Measurements from ENCODE around the gene SLC38A11.

The SLC38A11 gene

DNA sequence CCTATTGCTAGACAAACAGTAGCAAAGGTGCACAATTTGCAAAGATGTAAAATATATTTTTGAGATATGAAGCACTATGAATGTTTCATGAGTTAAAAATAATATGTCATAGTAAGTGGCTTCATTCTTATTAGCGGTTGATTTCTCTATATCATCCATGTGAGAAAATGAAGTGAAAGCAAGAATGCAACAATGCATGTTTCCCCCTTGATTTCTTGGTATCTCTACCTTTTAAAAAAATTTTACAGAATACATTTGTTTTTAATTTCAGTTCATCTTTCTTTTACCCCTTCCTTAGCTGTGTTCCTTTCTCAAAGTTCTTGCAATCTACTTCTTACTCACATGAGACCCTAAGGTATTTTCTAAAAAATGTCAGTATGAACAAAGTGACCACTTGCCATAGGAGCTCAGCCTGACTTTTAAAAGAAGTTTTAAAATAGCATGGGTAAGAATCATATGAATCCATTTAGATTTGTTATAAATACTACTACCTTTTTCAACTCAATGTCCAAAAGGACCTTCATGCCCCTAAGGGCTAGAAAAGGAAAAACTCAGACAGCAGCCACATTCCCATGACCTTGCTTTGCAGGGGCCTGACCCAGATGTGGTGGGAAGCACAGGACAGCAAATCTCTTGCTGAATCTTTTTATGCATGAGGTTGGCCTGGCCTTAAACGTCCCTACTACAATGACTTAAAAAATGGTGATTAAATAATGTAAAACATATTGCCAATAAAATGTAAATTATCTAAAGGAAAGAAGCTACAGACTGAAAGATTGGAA is 14.8 kb upstream of the SLC38A11 start:
- DNase-seq = no peak

DNA sequence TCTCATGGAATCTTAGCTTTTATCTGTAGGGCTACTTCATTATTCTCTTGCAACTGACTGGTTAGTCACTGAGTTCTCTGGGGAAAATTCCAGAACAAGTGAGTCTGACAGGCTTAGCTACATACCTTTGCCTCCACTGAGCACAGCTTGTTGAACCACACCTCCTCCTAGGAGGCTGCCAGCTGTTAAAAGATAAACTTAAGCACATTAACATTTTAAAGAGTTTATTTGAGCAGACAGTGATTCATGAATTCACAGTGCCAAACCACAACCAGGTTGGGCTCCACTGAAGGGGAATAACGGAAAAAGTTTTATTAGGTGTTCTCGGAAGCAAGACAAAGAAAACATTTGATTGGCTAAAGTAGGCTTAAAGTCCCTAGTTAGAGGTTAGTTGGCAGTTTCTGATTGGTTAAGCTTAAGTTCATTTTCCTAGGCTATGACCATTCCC is 12.5 kb upstream of the SLC38A11 start:
- no peak for DNase-seq

GRCh38 chr2:164967361-164967760 is 12.0 kb upstream of the SLC38A11 start:
- DNase-seq = no peak

DNA sequence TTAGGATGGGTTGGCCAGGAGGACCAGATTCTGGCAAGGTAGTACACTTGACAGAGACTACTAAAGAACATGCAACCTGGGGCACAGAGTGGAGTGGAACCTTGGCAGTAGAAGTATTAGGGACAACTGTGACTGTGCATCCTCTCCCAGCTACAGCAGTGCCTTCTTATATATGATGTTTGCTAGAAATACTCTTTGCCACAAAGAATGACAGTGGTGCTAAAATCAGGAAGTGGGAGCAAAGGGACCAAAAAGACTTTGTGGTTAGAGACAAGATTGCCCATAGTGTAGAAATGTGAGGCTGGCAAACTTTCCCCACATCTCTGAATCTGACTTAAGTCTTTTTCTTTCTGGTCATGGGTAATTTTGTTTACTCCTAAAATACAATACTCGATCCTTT is 9.4 kb upstream of the SLC38A11 start:
- DNase-seq = no peak

DNA sequence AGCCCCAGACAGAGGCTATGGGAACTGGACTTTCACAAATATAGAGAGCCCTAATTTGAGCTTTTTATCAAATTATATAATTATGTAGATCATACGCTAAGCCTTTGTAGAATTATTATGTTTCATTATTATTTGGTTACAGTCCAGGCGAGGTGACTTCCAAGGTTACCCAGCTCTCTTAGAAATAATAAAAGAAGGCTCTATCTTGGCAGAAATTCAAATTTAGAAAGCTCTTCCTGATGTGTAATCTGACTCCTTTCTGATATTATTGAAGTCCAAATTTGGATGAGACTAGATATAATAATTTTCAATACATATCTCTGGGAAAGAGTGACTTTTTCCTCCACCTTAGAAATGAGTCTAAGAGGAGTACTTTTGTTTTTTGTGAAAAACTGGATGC is 4.8 kb upstream of the SLC38A11 start:
- no peak for DNase-seq

GRCh38 chr2:164954186-164954585 is 1.1 kb downstream of the SLC38A11 start:
- DNase-seq = no peak

DNA sequence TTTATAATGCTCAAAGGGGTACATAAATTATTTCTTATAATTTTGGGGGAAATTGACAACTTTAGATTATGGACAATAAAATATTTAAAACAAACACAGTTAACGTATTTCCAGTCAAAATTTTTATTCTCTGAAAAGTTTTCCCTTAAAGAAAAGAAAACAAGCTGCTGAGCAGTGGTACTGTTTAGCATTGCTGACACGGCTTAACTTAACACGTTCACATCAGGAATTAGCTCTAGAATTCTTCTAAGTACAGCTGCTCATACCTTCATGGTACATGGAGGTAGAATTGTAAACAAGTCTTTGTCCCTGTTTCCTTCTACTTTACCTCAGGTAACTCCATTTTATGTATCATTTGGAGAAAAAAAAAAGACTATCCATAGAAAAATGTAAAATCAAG is 2.0 kb downstream of the SLC38A11 start:
- DNase-seq = no peak

DNA sequence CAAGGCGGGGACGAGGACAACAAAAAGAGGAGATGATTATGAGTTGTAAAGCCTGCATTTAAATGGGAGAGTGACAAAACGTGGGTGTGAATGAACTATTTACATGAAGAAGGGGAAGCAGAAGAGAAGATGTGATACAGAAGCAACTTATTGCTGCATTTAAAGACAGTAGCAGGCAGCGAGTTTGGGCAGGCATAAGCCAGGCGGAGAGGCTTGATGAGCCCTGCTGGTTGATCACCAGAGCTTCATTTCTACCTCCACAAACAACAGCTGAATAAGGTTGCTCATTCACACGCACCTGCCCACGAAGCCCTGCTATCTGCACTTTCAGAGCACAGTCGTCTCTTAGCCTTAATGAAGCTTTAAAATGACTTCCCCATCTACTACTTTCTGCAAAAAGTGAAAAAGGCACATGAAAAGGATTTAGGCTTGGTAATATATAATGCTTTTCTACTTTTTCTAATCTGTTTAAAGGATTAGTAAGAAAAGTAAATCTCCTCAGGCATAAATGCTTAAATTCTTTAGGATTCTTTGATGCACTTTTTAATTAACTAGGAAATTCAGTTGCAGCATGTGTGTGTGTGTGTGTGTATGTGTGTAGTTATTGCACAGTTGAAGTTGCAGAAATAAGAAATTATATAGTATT is 3.1 kb downstream of the SLC38A11 start:
- DNase-seq = no peak

- DNase-seq = no peak
These were observed 6.8 kb downstream of the SLC38A11 start for GRCh38 chr2:164948540-164948939.

DNA sequence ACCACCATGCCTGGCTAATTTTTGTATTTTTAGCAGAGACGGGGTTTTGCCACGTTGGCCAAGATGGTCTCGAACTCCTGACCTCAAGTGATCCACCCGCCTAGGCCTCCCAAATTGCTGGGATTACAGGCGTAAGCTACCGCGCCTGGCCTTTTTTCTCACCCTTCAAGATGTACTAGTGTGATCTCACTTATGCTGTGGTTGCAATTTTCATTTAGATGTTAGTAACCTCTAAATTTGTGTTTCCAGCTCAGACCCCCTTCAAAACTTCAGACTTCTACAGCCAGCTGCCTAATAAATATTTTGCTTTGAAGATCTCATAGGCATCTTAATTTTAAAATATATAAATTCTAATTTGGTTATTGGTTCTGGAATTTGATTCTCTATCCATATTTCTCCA is 8.0 kb downstream of the SLC38A11 start:
- no peak for DNase-seq

GRCh38 chr2:164943289-164943688 is 12.0 kb downstream of the SLC38A11 start:
- DNase-seq = no peak

DNA sequence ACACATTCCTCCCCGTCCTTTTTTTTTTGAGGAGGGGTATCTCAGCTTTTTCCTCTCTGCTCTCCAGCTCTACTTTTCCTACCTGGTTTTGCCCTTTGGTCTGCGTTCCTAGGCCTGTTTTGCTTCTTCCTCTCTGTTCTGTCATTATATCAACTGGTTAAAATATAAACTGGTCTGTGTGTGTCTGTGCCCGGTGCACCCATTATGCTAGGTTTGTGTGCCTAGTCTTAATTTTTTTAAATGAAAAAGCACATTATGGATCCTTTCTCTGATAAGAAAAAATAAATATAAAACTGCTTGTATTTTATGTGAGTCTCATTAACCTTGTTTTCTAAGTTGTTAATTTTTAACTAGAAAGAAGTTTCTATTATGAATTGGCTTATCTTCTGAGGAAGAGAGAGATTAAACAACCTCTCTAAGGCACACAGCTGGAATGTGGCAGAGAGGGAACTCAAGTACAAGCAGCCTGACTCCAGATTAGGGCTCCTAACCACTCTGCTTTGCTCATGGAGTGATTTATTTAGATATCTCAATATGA is 17.4 kb downstream of the SLC38A11 start:
- DNase-seq = no peak

DNA sequence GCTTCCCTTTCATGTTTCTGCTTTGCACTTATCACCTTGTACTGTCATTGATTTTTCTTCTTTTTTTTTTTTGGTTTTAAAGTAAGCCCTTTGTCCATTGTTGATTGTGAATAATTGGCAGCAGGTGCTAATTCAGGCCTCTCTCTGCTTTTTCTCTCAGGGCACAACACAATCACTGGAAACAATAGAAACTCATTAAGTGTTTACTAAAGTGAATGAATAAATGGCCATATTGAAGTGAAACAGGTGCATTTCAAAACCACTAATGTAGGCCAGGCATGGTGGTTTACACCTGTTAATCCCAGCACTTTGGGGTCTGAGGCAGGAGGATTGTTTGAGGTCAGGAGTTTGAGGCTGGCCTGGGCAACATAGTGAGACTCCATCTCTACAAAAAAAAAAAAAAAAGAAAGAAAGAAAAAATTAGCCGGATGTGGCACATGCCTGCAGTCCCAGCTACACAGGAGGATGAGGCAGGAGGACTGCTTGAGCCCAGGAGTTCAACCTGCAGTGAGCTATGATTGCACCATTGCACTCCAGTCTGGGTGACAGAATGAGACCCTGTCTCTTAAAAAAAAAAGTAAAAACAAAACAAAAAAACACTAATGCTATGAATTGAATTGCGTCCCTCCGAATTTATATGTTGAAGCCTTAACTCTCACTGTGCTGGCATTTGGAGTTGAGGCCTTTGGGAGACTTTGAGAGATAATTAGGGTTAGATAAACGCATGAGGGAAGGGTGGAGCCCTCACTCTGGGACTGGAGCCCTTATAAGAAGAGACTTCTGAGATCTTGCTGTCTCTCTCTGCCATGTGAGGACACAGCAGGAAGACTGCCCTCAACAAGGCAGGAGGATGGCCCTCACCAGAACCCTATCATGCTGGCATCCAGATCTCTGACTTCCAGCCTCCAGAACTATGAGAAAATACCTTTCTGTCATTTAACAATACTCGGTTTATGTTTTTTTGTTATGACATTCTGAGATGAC is 19.9 kb downstream of the SLC38A11 start:
- DNase-seq = no peak

DNA sequence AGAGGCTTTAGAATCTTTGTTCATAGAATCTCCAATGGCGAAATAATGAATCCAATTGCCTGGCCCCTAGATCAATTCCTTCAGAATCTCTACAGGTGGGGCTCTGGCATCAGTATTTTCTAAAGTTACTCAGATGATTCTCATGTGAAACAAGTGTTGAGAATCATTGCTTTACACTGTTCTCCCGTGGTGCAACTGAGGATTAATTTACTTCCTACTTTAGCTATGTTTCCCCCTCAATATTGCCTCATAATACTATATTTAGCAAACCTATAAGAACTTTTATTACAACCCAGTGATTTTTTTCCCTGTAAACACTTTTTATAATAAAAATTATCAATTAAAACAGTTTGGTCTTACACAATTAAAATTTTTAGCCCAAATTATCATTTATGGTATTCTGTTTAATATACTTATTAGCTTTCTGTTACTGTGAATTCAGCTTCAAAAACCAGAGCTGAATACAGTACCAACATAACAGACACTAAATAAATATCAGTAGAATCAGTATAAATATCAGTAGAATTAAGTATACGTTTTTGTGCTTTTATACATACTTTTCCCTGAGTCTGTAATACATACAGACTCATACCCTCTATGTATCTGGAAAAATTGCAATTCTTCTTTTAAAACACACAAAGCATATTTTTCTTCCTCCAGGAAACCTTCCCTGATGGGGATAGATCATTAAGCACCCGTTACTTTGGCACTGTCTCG is 20.8 kb downstream of the SLC38A11 start:
- DNase-seq = no peak

GRCh38 chr2:164933671-164934189 is 21.6 kb downstream of the SLC38A11 start:
- DNase-seq = no peak

DNA sequence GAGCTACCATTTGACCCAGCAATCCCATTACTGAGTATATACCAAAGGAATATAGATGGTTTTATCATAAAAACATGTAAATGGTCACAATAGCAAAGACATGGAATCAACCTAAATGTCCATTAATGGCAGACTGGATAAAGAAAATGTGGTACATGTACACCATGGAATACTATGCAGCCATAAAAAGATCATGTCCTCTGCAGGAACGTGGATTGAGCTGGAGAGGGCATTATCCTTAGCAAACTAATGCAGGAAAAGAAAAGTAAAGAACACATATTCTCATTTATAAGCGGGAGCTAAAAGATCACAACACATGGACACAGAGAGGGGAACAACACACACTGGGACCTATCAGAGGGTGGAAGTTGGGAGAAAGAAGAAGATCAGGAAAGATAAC is 22.9 kb downstream of the SLC38A11 start:
- DNase-seq = no peak

DNA sequence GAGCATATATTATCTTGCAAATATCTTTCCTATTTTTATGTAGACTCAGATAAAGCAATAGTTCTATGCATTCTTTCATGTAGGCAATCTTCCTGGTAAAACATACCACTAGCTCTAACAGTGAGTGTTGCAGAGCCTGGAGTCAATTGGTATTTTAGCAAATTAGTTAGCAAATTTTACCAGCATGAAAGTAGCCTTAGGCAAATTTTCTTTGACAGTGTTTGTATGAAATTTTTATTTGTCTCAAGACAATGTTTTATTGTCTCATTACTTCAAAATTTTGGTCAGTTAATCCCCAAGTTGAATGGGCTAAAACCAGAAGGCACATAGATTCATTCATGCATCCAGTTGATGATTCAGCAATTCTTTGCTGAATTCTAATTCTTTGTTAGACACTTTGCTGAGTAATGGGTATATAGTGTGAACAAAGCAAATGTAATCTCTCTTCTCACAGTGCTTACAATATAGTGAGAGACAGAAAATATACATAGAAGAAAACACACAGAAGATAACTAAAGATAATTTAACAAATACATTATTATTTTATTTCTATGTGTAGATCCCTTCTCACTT is 27.1 kb downstream of the SLC38A11 start:
- no peak for DNase-seq

DNA sequence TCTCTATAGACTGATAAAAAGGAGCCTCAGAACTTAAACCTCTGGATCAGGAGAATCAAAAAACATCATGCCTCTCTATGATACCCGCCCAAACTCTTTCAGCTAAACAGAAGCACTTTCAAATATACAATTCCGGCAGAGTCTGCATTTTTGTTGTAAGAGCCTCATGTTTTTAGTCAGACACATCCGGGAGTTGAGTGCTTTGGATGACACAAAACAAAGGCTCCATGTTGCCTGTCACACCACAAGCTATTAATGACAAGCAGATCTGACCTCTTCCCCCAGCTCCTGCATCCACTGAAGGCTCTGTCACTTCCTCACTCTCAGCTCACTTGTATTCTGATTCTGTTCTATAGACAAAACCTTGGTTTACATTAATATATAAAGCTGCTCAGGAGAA is 33.2 kb downstream of the SLC38A11 start:
- no peak for DNase-seq

GRCh38 chr2:164920430-164920829 is 34.9 kb downstream of the SLC38A11 start:
- no peak for DNase-seq

DNA sequence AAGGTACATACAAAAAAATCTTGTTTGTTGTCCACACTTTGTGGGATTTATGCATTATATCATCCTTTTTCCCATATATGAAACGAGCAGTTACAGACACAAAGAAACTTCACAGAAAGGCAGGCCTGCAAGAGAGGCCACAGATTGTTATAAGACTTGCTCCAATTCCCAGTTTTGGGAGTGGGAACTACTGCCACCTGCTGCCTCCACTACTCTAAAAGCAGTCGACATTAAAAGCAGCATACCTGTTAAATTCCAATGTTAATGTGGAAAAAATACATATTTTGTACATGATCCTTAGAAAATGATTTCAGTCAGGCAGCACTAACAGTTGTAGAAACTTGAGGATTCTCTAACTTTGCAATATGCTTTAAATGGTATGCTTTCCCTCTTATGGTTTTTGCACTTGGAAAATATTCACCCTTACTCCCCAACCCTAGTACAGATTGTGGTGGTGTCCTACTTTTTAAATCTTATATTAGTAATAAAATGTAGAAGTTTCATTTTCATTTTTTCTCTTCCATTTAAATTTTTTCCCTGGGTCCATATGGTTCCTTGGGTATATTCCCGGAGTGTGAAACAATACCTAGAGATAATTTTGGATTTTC is 37.9 kb downstream of the SLC38A11 start:
- DNase-seq = peak; percentile 12

DNA sequence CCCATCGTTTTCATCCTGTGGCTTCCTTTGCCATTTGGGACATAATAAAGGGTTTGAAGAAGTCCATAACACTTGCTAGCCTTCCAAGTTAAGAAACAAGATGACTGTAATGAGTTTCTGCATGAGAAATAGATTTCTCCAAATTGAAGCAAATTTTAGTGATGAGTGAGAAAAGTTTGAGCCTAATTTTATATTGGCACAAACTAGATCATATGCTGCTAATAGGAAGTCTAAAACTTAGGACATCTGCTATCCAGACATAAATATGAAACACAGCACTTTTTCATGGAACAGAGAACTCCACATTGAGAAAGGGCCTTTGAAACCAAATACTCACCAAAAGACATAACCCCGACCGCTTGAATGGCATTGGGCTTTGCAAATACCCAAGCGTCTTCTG is 39.8 kb downstream of the SLC38A11 start:
- DNase-seq = no peak

Measured in NCI-H526 treated with DMSO at 0.1 percent for 48 hours (cell line).